Fibroblast of skin of left quadriceps (primary cell): ENCODE results near the gene CADPS2.

Experiments used
- DNase-seq, 2 experiments: peaks; one replicate each; pipeline ENCODE4 v3.0.0-alpha.2; 2013; ENCODE audit warnings: low read depth in 2 of 2

CADPS2 gene

GRCh38 chr7:122311050-122311700 is 575.1 kb downstream of the CADPS2 start:
- DNase-seq, result no peak

GRCh38 chr7:122310119-122311021 is 575.9 kb downstream of the CADPS2 start:
- DNase-seq, result no peak

GRCh38 chr7:122309421-122309820 is 576.8 kb downstream of the CADPS2 start:
- no peak for DNase-seq

GRCh38 chr7:122307228-122307621 is 579.0 kb downstream of the CADPS2 start:
- DNase-seq, result no peak

- DNase-seq, result no peak
Observed at GRCh38 chr7:122306320-122307227, 579.7 kb downstream of the CADPS2 start.

- DNase-seq, result no peak
Observed at GRCh38 chr7:122305475-122306319, 580.6 kb downstream of the CADPS2 start.

GRCh38 chr7:122304996-122305421 is 581.3 kb downstream of the CADPS2 start:
- no peak for DNase-seq

GRCh38 chr7:122304319-122304975 is 581.8 kb downstream of the CADPS2 start, which contains the start of gene FEZF1:
Gene FEZF1 (minus strand): TSS chr7:122304750. CDS start chr7:122304437, 313 bp downstream.
- no peak for DNase-seq

GRCh38 chr7:122303531-122304318 is 582.5 kb downstream of the CADPS2 start:
- DNase-seq, result no peak

- DNase-seq, result no peak
Observed at GRCh38 chr7:122302761-122303530, 583.3 kb downstream of the CADPS2 start.

- DNase-seq, result no peak
Observed at GRCh38 chr7:122301858-122302760, 584.2 kb downstream of the CADPS2 start.

GRCh38 chr7:122300956-122301833 is 585.1 kb downstream of the CADPS2 start:
- DNase-seq, result no peak

- no peak for DNase-seq
Observed at GRCh38 chr7:122300211-122300932, 585.9 kb downstream of the CADPS2 start.

GRCh38 chr7:122299624-122300210 is 586.5 kb downstream of the CADPS2 start:
- DNase-seq, result no peak

- DNase-seq, result no peak
Observed at GRCh38 chr7:122298618-122299017, 587.6 kb downstream of the CADPS2 start.

GRCh38 chr7:122298131-122298530 is 588.1 kb downstream of the CADPS2 start:
- no peak for DNase-seq
